HG03039 (cell line): ENCODE measurements around the gene LRSAM1.

ENCODE experiments used
- ATAC-seq: cut with Tn5 transposase; IDR thresholded peaks from one replicate; pipeline ENCODE4 v1.9.1; 2021; ENCODE audit warnings: mild to moderate bottlenecking, moderate library complexity; ENCODE audit not compliant: unreplicated experiment

LRSAM1 gene

GRCh38 chr9:127450830-127451607 lies at the start of gene LRSAM1, which contains the start of gene RPL12:
TSS of gene LRSAM1 (plus strand) at chr9:127451510. CDS start at chr9:127454528, 3,018 bp downstream.
TSS of gene RPL12 (minus strand) at chr9:127451406. CDS start at chr9:127451317, 89 bp downstream.
- peak; percentile 51 for ATAC-seq

GRCh38 chr9:127402401-127403090 lies 48.8 kb upstream of the LRSAM1 start:
- no peak for ATAC-seq

- no peak for ATAC-seq
These were observed 47.7 kb upstream of the LRSAM1 start for GRCh38 chr9:127403507-127404192.

- ATAC-seq: no peak
These were observed 46.7 kb upstream of the LRSAM1 start for GRCh38 chr9:127404631-127405030.

GRCh38 chr9:127405344-127406125 lies 45.8 kb upstream of the LRSAM1 start:
- no peak for ATAC-seq

- ATAC-seq: no peak
These were observed 44.4 kb upstream of the LRSAM1 start for GRCh38 chr9:127406799-127407491.

- ATAC-seq: no peak
These were observed 43.8 kb upstream of the LRSAM1 start for GRCh38 chr9:127407492-127407843.

- ATAC-seq: no peak
These were observed 40.2 kb upstream of the LRSAM1 start for GRCh38 chr9:127411122-127411521.

GRCh38 chr9:127415141-127415540 lies 36.2 kb upstream of the LRSAM1 start:
- ATAC-seq: no peak

- no peak for ATAC-seq
These were observed 35.7 kb upstream of the LRSAM1 start for GRCh38 chr9:127415657-127416056.

GRCh38 chr9:127417131-127418036 lies 33.9 kb upstream of the LRSAM1 start:
- ATAC-seq: no peak

- no peak for ATAC-seq
These were observed 33.3 kb upstream of the LRSAM1 start for GRCh38 chr9:127418037-127418471.

- ATAC-seq: no peak
These were observed 32.0 kb upstream of the LRSAM1 start for GRCh38 chr9:127419348-127419747.

GRCh38 chr9:127421057-127421456 lies 30.3 kb upstream of the LRSAM1 start:
- ATAC-seq: no peak

GRCh38 chr9:127422133-127422782 lies 29.1 kb upstream of the LRSAM1 start:
- no peak for ATAC-seq

- ATAC-seq: no peak
These were observed 28.5 kb upstream of the LRSAM1 start for GRCh38 chr9:127422787-127423186.

GRCh38 chr9:127423476-127423933 lies 27.8 kb upstream of the LRSAM1 start:
- no peak for ATAC-seq

- peak; percentile 74 for ATAC-seq
These were observed 27.2 kb upstream of the LRSAM1 start, which contains the start of gene ZNF79 for GRCh38 chr9:127423934-127424675. TSS of gene ZNF79 (plus strand) at chr9:127424382. CDS start at chr9:127424788, 406 bp downstream.
